Right forelimb (tissue), 1 donor: ENCODE results near the gene CYP2W1.
"Not testable (repeated sequence)": the region's sequence is repeated elsewhere in the genome, so short reads cannot be mapped to it uniquely, and the experiment has no call there.

Experiments used
- DNase-seq: peaks from one replicate; pipeline ENCODE4 v3.0.0-alpha.2; 2018

CYP2W1 gene

GRCh38 chr7:1031716-1032455 lies 48.9 kb downstream of the CYP2W1 start:
- DNase-seq: no peak

DNA sequence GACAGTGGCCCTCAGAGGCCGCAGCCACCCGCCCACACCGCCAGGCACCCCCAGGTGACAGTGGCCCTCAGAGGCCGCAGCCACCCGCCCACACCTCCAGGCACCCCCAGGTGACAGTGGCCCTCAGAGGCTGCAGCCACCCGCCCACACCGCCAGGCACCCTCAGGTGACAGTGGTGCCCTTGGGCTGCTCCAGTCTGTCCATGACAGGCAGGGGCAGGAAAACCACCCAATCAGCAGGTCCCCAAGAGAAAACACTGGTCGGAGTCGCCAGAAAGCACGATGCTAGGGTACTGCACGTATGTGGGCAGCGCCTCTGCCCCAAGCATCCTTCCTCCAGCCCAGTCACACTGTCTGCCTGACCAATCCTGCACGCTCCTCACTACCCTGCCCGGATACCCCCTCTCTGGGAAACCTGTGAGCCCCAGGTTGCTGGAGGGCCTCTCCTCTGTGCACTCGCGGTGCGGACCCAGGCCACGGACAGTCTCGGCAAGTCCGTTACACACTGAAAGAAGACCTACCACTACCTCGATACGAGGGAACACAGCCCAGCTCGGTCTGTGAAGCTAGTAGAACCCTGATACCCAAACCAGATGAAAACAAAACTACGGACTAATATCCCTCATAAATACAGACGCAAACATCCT lies 49.7 kb downstream of the CYP2W1 start:
- DNase-seq: no peak

DNA sequence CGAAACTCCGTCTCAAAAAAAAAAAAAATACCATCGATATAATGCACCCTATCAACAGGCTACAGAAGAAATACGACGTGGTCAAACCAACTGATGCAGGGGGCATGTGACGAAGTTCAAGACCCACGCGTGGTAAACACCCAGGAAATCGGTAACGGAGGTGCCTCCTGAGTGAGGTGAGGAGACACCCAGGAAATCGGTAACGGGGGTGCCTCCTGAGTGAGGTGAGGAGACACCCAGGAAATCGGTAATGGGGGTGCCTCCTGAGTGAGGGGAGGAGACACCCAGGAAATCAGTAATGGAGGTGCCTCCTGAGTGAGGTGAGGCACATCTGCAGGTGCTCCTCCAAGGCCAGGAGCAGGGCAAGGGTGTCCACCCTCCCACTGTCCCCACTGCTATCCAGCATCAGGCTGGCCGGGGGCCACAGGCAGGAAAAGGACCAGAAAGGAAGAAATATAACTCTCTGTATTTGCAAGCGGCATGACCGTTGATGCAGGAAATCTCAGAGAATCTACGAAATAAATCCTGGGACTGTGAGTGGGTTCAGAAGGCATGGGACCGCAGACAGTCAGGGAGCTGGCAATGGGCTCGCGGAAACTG lies 50.7 kb downstream of the CYP2W1 start:
- no peak for DNase-seq

- not testable (repeated sequence) for DNase-seq
These were observed 51.8 kb downstream of the CYP2W1 start for GRCh38 chr7:1034769-1035168.

DNA sequence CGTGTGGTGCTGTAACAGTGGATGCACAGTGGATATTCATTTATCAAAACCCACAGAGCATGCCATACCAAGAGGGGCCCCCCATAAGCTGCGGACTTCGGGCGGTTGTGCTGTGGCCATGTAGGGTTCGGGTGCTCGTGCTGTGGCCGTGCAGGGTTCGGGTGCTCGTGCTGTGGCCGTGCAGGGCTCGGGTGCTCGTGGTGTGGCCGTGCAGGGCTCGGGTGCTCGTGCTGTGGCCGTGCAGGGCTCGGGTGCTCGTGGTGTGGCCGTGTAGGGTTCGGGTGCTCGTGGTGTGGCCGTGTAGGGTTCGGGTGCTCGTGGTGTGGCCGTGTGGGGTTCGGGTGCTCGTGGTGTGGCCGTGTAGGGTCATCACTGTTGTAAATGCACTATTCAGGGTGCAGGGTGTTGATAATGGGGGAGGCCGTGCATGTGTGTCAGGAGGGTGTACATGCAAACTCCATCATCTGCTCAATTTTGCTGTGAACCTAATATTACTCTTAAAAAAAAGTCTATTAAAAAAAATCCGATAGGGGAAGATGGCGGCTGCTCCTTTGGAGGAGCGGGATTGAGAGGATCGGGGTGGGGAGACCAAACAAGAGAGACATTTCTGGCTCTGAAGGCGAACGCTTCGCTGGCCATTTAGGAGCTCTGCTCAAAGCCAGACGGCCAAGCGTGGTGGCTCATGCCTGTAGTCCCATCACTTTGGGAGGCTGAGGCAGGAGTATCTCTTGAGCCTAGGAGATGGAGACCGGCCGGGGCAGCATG lies 53.4 kb downstream of the CYP2W1 start:
- not testable (repeated sequence) for DNase-seq
